Kidney (tissue), 14 donors: ENCODE data around the gene HBA1. TPM values are rescaled to one million over a fixed set of nuclear protein-coding genes. Genes with fewer than 3 reads are reported as not detected.
"Not testable (repeated sequence)": the region's sequence is repeated elsewhere in the genome, so short reads cannot be mapped to it uniquely, and the experiment has no call there.

Source experiments
- DNase-seq, 5 donors: peaks; one replicate each; pipeline ENCODE4 v3.0.0-alpha.2; 2013 to 2020
- FAIRE-seq: peaks from 2 replicates; lab custom pipeline; 2012; peaks lifted over from hg19 to GRCh38; lab: Jason Lieb, UNC
- H3K27ac ChIP-seq, 2 donors: one replicate each; pipeline ENCODE4 v1.7.0; 2013; ENCODE audit warnings: low read depth in 2 of 2, low read length in 2 of 2, inconsistent platforms in 1 of 2
- H3K27me3 ChIP-seq: one replicate; pipeline ENCODE4 v1.7.1; 2013; ENCODE audit warnings: low read length, inconsistent platforms; ENCODE audit not compliant: control insufficient read depth, insufficient read depth
- H3K36me3 ChIP-seq, 3 donors: one replicate each; pipeline versions ENCODE4 v1.7.0 to v1.7.1; 2013; ENCODE audit warnings: low read length in 3 of 3, control low read depth in 1 of 3, inconsistent platforms in 1 of 3; ENCODE audit not compliant: insufficient read depth in 3 of 3, control insufficient read depth in 2 of 3
- H3K4me1 ChIP-seq, 3 donors: one replicate each; pipeline versions ENCODE4 v1.7.0 to v1.7.1; 2013; ENCODE audit warnings: low read length in 3 of 3, inconsistent platforms in 1 of 3, low read depth in 1 of 3; ENCODE audit not compliant: control insufficient read depth in 2 of 3, insufficient read depth in 2 of 3
- H3K4me3 ChIP-seq, 3 donors: one replicate each; pipeline versions ENCODE4 v1.7.0 to v1.8.1; 2013; ENCODE audit warnings: low read length in 3 of 3, control low read depth in 1 of 3, inconsistent platforms in 1 of 3
- H3K9ac ChIP-seq, 3 donors: one replicate each; pipeline versions ENCODE4 v1.7.0 to v1.7.1; 2013; ENCODE audit warnings: low read length in 3 of 3, control low read depth in 1 of 3, inconsistent platforms in 1 of 3
- H3K9me3 ChIP-seq, 3 donors: one replicate each; pipeline versions ENCODE4 v1.7.0 to v1.7.1; 2013; ENCODE audit warnings: low read length in 3 of 3, control low read depth in 1 of 3, inconsistent platforms in 1 of 3; ENCODE audit not compliant: control insufficient read depth in 2 of 3, insufficient read depth in 1 of 3
- intact Hi-C: fragments of 100-400 bp; cut with DNase I; formaldehyde crosslinking; loops from one replicate; pipeline ENCODE4 v1.11.1; 2022
- polyA plus RNA-seq: library from polyadenylated mRNA; stranded (reverse); fragments of 350-450 nt; fragmentation: Illumina TruSeq; extraction: RNeasy Lipid Tissue Mini Kit (QIAGEN cat#74804); gene quantifications from one replicate; pipeline ENCODE4 v1.2.3, GENCODE V29; 2014; ENCODE audit warnings: low read depth, low replicate concordance; ENCODE audit not compliant: insufficient read depth
- total RNA-seq: library from RNA; stranded (reverse); fragmentation: NEBNext Ultra II Directional; extraction: Animal tissue kit (Norgen Biotek cat#: 25700); gene quantifications from one replicate; pipeline ENCODE4 v1.2.1, GENCODE V29; 2021
- TF ChIP-seq, protein P1 (sequence below): IDR thresholded peaks from 3 replicates; pipeline ENCODE4 v1.5.1; 2012; ENCODE audit warnings: mild to moderate bottlenecking, moderate library complexity, borderline replicate concordance; ENCODE audit not compliant: insufficient read depth; ENCODE audit errors: extremely low read depth
- donor health status: control.
- donor health status: control.
- donor health status: control.
- donor health status: control.
- donor health status: control.
- donor health status: DM: yes; HTN: yes; CAD: no.
- donor health status: Normal renal cell carcinoma (clear cell type).

HBA1 gene
- total and polyA plus RNA-seq, 2 donors from 2014 or later, result 2.6 to 41.1 TPM

DNA sequence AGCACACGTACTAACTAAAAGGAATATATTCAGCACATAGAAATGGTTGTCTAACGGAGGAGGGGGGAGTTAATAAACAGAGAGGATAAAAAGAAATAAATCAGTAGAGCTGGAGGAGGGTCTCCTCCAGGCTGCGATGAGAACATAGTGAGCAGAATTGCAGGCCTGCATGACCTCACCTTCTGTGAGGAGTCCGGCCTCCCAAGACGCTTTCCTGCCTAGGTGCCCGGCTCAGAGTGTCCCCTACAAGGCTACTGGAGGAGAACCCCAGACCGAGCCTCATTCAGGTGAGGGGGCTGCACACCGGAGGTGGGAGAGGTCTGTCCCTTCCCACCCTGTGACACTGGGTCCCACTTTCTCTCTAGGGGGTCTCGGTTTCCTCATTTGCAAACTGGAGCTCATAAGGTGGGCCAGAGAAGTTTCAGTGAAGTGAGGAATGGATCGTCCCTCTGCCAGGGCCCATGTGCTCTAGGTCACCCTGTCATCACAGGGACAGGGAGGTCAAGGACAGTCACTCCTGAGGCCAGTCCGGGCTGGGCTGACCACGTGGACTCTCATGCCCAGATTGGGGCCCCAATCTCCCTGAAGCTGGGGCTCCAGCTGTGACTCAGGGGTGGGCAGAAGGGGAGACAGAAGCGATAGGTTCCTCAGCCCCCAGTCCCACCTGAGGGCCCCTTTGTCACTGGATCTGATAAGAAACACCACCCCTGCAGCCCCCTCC lies 14.0 kb upstream of the HBA1 start:
- H3K27ac ChIP-seq, result no peak overlapping the region
- peak in 1 of 5 donors; percentile 43 for DNase-seq
- H3K9me3 ChIP-seq, result no peaks in the 10 kb centered on the region
- intact Hi-C loops, result no loop called here
- TF ChIP-seq, protein P1, sequence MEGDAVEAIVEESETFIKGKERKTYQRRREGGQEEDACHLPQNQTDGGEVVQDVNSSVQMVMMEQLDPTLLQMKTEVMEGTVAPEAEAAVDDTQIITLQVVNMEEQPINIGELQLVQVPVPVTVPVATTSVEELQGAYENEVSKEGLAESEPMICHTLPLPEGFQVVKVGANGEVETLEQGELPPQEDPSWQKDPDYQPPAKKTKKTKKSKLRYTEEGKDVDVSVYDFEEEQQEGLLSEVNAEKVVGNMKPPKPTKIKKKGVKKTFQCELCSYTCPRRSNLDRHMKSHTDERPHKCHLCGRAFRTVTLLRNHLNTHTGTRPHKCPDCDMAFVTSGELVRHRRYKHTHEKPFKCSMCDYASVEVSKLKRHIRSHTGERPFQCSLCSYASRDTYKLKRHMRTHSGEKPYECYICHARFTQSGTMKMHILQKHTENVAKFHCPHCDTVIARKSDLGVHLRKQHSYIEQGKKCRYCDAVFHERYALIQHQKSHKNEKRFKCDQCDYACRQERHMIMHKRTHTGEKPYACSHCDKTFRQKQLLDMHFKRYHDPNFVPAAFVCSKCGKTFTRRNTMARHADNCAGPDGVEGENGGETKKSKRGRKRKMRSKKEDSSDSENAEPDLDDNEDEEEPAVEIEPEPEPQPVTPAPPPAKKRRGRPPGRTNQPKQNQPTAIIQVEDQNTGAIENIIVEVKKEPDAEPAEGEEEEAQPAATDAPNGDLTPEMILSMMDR, result no peak
- peaks cover 17% of the 10 kb centered on the region for H3K27me3 ChIP-seq
- no peak overlapping the region for H3K4me3 ChIP-seq
- H3K36me3 ChIP-seq, result no peaks in the 10 kb centered on the region
- no peak overlapping the region for H3K9ac ChIP-seq
- no peak for FAIRE-seq
- peaks cover 0 to 4% (median 0%) of the 10 kb centered on the region in 3 donors for H3K4me1 ChIP-seq

DNA sequence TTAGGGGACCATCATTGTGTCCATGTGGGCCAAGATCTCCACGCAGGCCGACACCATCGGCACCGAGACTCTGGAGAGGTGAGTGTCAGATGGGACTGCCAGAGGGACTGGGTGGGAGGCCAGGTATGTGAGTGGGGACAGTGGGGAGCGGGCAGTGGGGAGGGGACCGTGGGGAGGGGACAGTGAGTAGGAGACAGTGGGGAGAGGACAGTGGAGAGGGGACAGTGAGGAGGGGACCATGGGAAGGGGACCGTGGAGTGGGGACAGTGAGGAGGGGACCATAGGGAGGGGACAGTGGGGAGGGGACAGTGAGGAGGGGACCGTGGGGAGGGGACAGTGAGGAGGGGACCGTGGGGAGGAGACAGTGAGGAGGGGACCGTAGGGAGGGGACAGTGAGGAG lies 13.3 kb upstream of the HBA1 start:
- H3K4me1 ChIP-seq, H3K9ac ChIP-seq, H3K4me3 ChIP-seq, FAIRE-seq, intact Hi-C loops, H3K9me3 ChIP-seq, H3K36me3 ChIP-seq, H3K27ac ChIP-seq, DNase-seq: not testable (repeated sequence)
- H3K27me3 ChIP-seq, result peaks cover 19% of the 10 kb centered on the region

DNA sequence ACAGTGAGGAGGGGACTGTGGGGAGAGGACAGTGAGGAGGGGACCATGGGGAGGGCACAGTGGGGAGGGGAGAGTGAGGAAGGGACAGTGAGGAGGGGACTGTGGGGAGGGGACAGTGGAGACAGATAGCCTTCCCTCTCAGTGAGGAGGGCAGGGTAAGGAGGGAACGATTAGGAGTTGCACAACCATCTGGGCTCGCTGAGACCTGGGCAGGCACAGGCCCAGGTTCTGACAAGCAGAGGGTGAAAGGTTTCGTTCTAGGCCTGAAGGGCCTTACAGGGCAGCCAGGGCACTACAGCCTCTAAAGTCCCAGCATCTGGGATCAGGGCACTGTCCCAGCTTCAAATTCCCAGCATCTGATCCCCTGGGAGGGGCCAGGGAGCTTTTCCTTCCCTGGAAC lies 12.8 kb upstream of the HBA1 start:
- FAIRE-seq, H3K27ac ChIP-seq, H3K4me1 ChIP-seq, H3K36me3 ChIP-seq, DNase-seq, H3K9ac ChIP-seq, intact Hi-C loops, H3K9me3 ChIP-seq, H3K4me3 ChIP-seq: not testable (repeated sequence)
- H3K27me3 ChIP-seq, result peaks cover 19% of the 10 kb centered on the region

DNA sequence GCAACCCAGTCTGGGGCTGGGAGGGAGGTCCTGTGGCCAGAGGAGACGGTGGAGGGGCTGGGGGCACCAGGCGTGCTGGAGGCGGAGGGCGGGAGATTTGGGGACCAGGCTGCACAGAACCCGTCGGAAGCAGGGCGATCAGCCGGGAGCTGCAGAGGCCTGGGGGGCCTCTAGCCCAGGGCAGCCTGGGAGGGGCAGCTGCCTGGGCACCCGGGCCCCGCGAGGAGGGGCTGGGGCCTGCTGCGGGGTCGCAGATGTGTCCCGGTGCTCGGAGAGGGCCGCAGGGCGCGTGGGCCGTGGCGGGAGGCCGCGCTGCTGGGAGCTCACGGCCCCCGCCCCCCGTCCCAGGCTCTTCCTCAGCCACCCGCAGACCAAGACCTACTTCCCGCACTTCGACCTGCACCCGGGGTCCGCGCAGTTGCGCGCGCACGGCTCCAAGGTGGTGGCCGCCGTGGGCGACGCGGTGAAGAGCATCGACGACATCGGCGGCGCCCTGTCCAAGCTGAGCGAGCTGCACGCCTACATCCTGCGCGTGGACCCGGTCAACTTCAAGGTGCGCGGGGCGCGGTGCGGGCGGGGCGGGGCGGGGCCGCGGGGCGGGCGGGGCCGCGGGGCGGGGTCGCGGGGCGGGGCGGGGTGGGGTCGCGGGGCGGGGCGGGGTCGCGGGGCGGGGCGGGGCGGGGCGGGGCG lies 12.2 kb upstream of the HBA1 start:
- H3K9ac ChIP-seq, FAIRE-seq, DNase-seq, H3K4me3 ChIP-seq, H3K4me1 ChIP-seq, H3K9me3 ChIP-seq, intact Hi-C loops, H3K36me3 ChIP-seq, H3K27ac ChIP-seq: not testable (repeated sequence)
- peaks cover 19% of the 10 kb centered on the region for H3K27me3 ChIP-seq
